ENCODE data around the gene CNR2. TPM values are rescaled to one million over a fixed set of nuclear protein-coding genes. Genes with fewer than 3 reads are reported as not detected.

Gene CNR2
- total and polyA plus RNA-seq, 10 donors, result 15.0 to 26.6 (median 19.9) TPM

- 7 to 30% (median 20%) methylated on average over 3 of the region's 3 CpGs for WGBS, 5 donors
- Histone ChIP-seq H3K9me3 (no peaks in the 10 kb centered on the region), H3K27me3 (replicated peaks in 1 of 7) (no peaks in the 10 kb centered on the region), H3K27ac (peak overlapping the region in 7 of 8 donors; percentile 20 to 76 (median 54)), H3K4me1 (peaks cover 5 to 86% (median 44%) of the 10 kb centered on the region in 6 donors), H3K36me3 (peaks cover 0 to 11% (median 0%) of the 10 kb centered on the region in 6 donors), H3K4me3 (no peak overlapping the region)
- no peak for TF ChIP-seq CTCF (IDR thresholded peaks at IDR 0.05 in 8 of 11, conservative IDR thresholded peaks at IDR 0.05 in 3 of 11)
- no peak for DNase-seq
- intact Hi-C loops (cut with DNase I; ENCODE audit: low total_unique reads), result no loop called here
Measured at GRCh38 chr1:23896491-23896890, 16.7 kb downstream of the CNR2 start.

GRCh38 chr1:23895993-23896392 lies 17.2 kb downstream of the CNR2 start:
- intact Hi-C loops (cut with DNase I; ENCODE audit: low total_unique reads), result no loop called here
- H3K27ac ChIP-seq, result peak overlapping the region in 4 of 8 donors; percentile 46 to 76 (median 70)
- 70 to 86% (median 78%) methylated on average over 4 of the region's 4 CpGs for WGBS, 5 donors
- DNase-seq, result no peak
- H3K27me3 ChIP-seq (replicated peaks in 1 of 7), result no peaks in the 10 kb centered on the region
- H3K4me1 ChIP-seq, result peaks cover 5 to 82% (median 44%) of the 10 kb centered on the region in 6 donors
- H3K9me3 ChIP-seq, result no peaks in the 10 kb centered on the region
- TF ChIP-seq POLR2A (IDR thresholded peaks at IDR 0.05) (no peak), CTCF (IDR thresholded peaks at IDR 0.05 in 8 of 11, conservative IDR thresholded peaks at IDR 0.05 in 3 of 11) (no peak), POLR2AphosphoS5 (IDR thresholded peaks at IDR 0.05) (no peak)
- peaks cover 0 to 7% (median 0%) of the 10 kb centered on the region in 6 donors for H3K36me3 ChIP-seq
- H3K4me3 ChIP-seq, result no peak overlapping the region

- Histone ChIP-seq H3K4me3 (no peak overlapping the region), H3K9me3 (no peaks in the 10 kb centered on the region), H3K27ac (peak overlapping the region in 6 of 8 donors; percentile 38 to 76 (median 58)), H3K4me1 (peaks cover 5 to 81% (median 45%) of the 10 kb centered on the region in 6 donors), H3K36me3 (peaks cover 0 to 7% (median 0%) of the 10 kb centered on the region in 6 donors), H3K27me3 (replicated peaks in 1 of 7) (no peaks in the 10 kb centered on the region)
- WGBS, 5 donors, result 54 to 76% (median 65%) methylated on average over 5 of the region's 5 CpGs
- intact Hi-C loops (cut with DNase I; ENCODE audit: low total_unique reads), result no loop called here
- DNase-seq, result no peak
- TF ChIP-seq CTCF (IDR thresholded peaks at IDR 0.05 in 8 of 11, conservative IDR thresholded peaks at IDR 0.05 in 3 of 11), result no peak
- no peak for TF ChIP-seq POLR2AphosphoS5 (IDR thresholded peaks at IDR 0.05)
- TF ChIP-seq POLR2A (IDR thresholded peaks at IDR 0.05), result no peak
Measured at GRCh38 chr1:23895082-23895481, 18.1 kb downstream of the CNR2 start.

- Histone ChIP-seq H3K4me1 (peaks cover 3 to 70% (median 38%) of the 10 kb centered on the region in 6 donors), H3K27ac (peak overlapping the region in 5 of 8 donors; percentile 62 to 85 (median 79)), H3K27me3 (replicated peaks in 1 of 7) (no peaks in the 10 kb centered on the region), H3K9me3 (no peaks in the 10 kb centered on the region), H3K4me3 (no peak overlapping the region), H3K36me3 (peaks cover 0 to 15% (median 0%) of the 10 kb centered on the region in 6 donors)
- no peak for DNase-seq
- peak in 1 of 3 donors; percentile 23 for TF ChIP-seq POLR2AphosphoS5 (IDR thresholded peaks at IDR 0.05)
- no peak for TF ChIP-seq CTCF (IDR thresholded peaks at IDR 0.05 in 8 of 11, conservative IDR thresholded peaks at IDR 0.05 in 3 of 11)
- intact Hi-C loops (cut with DNase I; ENCODE audit: low total_unique reads), result no loop called here
- 53 to 71% (median 62%) methylated on average over 5 of the region's 5 CpGs for WGBS, 5 donors
Measured at GRCh38 chr1:23889074-23889473, 24.1 kb downstream of the CNR2 start.
